Caco-2 (cell line): ENCODE data around the gene KCNK4. TPM values are rescaled to one million over a fixed set of nuclear protein-coding genes. Genes with fewer than 3 reads are reported as not detected.
A peak's percentile ranks its signal among the peaks of the same experiment; 100 is the strongest.

ENCODE experiments used
- BruUV-seq: library from RNA; stranded (reverse); fragments of 400-500 nt; replicated peaks from 2 replicates; lab custom pipeline; 2021; lab: Mats Ljungman, UMichigan
- CTCF ChIA-PET: fragments of 300-600 bp; sonication (Branson Sonifier 250); formaldehyde crosslinking; loops from one replicate; lab custom pipeline; 2022; ENCODE audit warnings: antibody characterized with exemption; lab: Charles Lee
- POLR2A ChIA-PET: fragments of 300-600 bp; sonication (Branson Sonifier 250); formaldehyde crosslinking; loops from one replicate; lab custom pipeline; 2022; ENCODE audit warnings: antibody characterized with exemption; lab: Charles Lee
- DNase-seq, 2 experiments: peaks; one replicate each; pipeline versions ENCODE4 v3.0.0 to v3.0.0-alpha.2; 2020 to 2022
- H3K27me3 ChIP-seq: replicated peaks from 2 replicates; pipeline ENCODE4 v1.6.0; 2011; ENCODE audit warnings: low read length; ENCODE audit not compliant: control insufficient read depth, insufficient read depth
- H3K36me3 ChIP-seq: 2 replicates; pipeline ENCODE4 v1.5.1; 2011; ENCODE audit warnings: low read length; ENCODE audit not compliant: control insufficient read depth, insufficient read depth
- H3K4me1 ChIP-seq: fragments of 250-450 bp; sonication (Bioruptor Pico); 2 replicates; pipeline ENCODE4 v1.5.1; 2020; ENCODE audit warnings: mild to moderate bottlenecking
- H3K4me3 ChIP-seq: 2 replicates; pipeline ENCODE4 v1.5.1; 2011; ENCODE audit warnings: low read depth, mild to moderate bottlenecking, control low read depth, low read length
- H3K9me3 ChIP-seq: fragments of 250-450 bp; sonication (Bioruptor Pico); 2 replicates; pipeline ENCODE4 v1.5.1; 2020; ENCODE audit warnings: mild to moderate bottlenecking, moderate library complexity
- H3K27ac Mint-ChIP-seq: one replicate; pipeline ENCODE4 v1.8.0; 2022; ENCODE audit warnings: mixed read lengths; ENCODE audit not compliant: unreplicated experiment
- H3K27me3 Mint-ChIP-seq: one replicate; pipeline ENCODE4 v1.8.0; 2022; ENCODE audit warnings: mixed read lengths; ENCODE audit not compliant: insufficient read depth, unreplicated experiment
- H3K36me3 Mint-ChIP-seq: one replicate; pipeline ENCODE4 v1.8.0; 2022; ENCODE audit warnings: mild to moderate bottlenecking, mixed read lengths; ENCODE audit not compliant: insufficient read depth, unreplicated experiment
- H3K4me1 Mint-ChIP-seq: one replicate; pipeline ENCODE4 v1.8.0; 2022; ENCODE audit warnings: low read depth, mixed read lengths; ENCODE audit not compliant: unreplicated experiment
- H3K4me3 Mint-ChIP-seq: one replicate; pipeline ENCODE4 v1.8.0; 2022; ENCODE audit warnings: mild to moderate bottlenecking, moderate library complexity, mixed read lengths; ENCODE audit not compliant: unreplicated experiment
- H3K9me3 Mint-ChIP-seq: one replicate; pipeline ENCODE4 v1.8.0; 2022; ENCODE audit warnings: mixed read lengths; ENCODE audit not compliant: unreplicated experiment
- CTCF ChIP-seq, 2 experiments: fragments of 200-600 bp in 1 of 2; IDR thresholded peaks; 1 replicate in 1 of 2; 2 replicates in 1 of 2; pipeline versions ENCODE4 v1.5.1 to v1.8.0; 2011 to 2022; ENCODE audit warnings: antibody characterized with exemption in 1 of 2, control low read depth in 1 of 2, inconsistent platforms in 1 of 2, low read depth in 1 of 2, low read length in 1 of 2, mild to moderate bottlenecking in 1 of 2, moderate library complexity in 1 of 2; ENCODE audit not compliant: insufficient read depth in 1 of 2, severe bottlenecking in 1 of 2, unreplicated experiment in 1 of 2
- intact Hi-C: fragments of 100-400 bp; cut with micrococcal nuclease; formaldehyde crosslinking; loops from one replicate; pipeline ENCODE4 v1.10.0; 2022; ENCODE audit not compliant: unreplicated experiment
- total RNA-seq: library from RNA; stranded (reverse); gene quantifications from 2 replicates; pipeline ENCODE4 v1.2.3, GENCODE V29; 2022

KCNK4 gene
- total RNA-seq, 1 experiment from 2014 or later = not detected

DNA sequence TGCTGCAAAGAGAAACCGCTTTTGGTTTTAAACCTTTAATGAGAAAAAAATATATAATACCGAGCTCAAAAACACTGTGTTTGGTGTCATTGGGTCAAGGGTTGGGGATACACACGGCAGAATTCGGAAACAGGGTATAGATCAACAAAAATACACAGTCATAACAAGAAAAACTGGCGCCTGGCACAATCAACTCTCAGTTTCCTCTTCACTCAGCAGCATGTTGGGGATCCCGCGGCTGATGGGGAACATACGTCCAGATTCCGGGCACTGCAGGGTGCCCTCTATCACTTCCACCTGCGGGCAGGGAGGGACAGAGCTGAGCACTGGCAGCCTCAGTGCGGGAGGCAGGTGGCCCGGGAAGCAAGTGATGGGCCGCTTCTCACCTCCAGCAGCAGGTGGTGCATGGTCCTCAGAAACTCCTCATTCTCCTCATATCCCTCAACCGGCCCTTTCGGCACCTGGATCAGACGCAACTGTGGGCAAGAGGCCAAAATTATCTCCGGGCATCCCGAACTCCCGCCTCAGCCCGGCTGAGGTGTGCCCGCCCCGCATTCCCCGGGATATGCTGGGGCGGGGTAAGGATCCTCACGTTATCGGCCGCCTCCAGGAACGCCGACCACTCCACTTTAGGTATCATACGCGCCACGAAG, 25.7 kb downstream of the KCNK4 start:
- peaks cover 12% of the 10 kb centered on the region for H3K4me1 ChIP-seq
- peak overlapping the region; percentile 70 for H3K4me3 ChIP-seq
- Mint-ChIP-seq H3K4me3 (peak overlapping the region; percentile 84), H3K4me1 (peaks cover 36% of the 10 kb centered on the region), H3K36me3 (peaks cover 70% of the 10 kb centered on the region), H3K9me3 (no peaks in the 10 kb centered on the region), H3K27me3 (no peaks in the 10 kb centered on the region), H3K27ac (peak overlapping the region; percentile 97)
- no peaks in the 10 kb centered on the region for H3K9me3 ChIP-seq
- ChIA-PET CTCF (interaction anchor here (0.9 to 3.6 kb wide), 21 partner anchors 10 to 372 kb away, joined by 3 to 274 read pairs (median 8); partner anchors contain the start of genes CATSPERZ and ESRRA), POLR2A (interaction anchor here (0.5 to 2.6 kb wide), 26 partner anchors 11 to 1193 kb away, joined by 3 to 86 read pairs (median 6); partner anchors contain the start of genes BAD, ESRRA, GPR137 and MACROD1)
- peak; percentile 39 to 44 for TF ChIP-seq CTCF (IDR thresholded peaks at IDR 0.05; ENCODE audit: insufficient read depth in 1 of 2, low read depth in 1 of 2, low read length in 1 of 2, severe bottlenecking in 1 of 2, unreplicated experiment in 1 of 2)
- intact Hi-C loops = loop anchor here (1.0 to 5.0 kb wide), 6 partner anchors 11 to 332 kb away; partner anchors contain the start of gene ESRRA
- peak; percentile 78 to 79 for DNase-seq
- TSS peak; percentile 100 for BruUV-seq
- no peaks in the 10 kb centered on the region for H3K27me3 ChIP-seq
- H3K36me3 ChIP-seq = peaks cover 5% of the 10 kb centered on the region

- H3K27me3 ChIP-seq = no peaks in the 10 kb centered on the region
- Mint-ChIP-seq H3K27ac (peak within 1 kb of the TSS; percentile 97), H3K4me1 (peaks cover 35% of the 10 kb centered on the region), H3K9me3 (no peaks in the 10 kb centered on the region), H3K27me3 (no peaks in the 10 kb centered on the region), H3K4me3 (peak within 1 kb of the TSS; percentile 84), H3K36me3 (peaks cover 72% of the 10 kb centered on the region)
- peaks cover 5% of the 10 kb centered on the region for H3K36me3 ChIP-seq
- TF ChIP-seq CTCF (IDR thresholded peaks at IDR 0.05; ENCODE audit: insufficient read depth in 1 of 2, low read depth in 1 of 2, low read length in 1 of 2, severe bottlenecking in 1 of 2, unreplicated experiment in 1 of 2) = no peak
- peaks cover 15% of the 10 kb centered on the region for H3K4me1 ChIP-seq
- H3K4me3 ChIP-seq = peak within 1 kb of the TSS; percentile 70
- BruUV-seq = no TSS peak
- intact Hi-C loops = loop anchor here (1.0 to 5.0 kb wide), 6 partner anchors 12 to 331 kb away; partner anchors contain the start of gene ESRRA
- POLR2A ChIA-PET = interaction anchor here (0.5 to 2.6 kb wide), 37 partner anchors 12 to 1192 kb away, joined by 3 to 86 read pairs (median 6); partner anchors contain the start of genes BAD, ESRRA, GPR137 and MACROD1
- DNase-seq = peak; percentile 97 to 100
- H3K9me3 ChIP-seq = no peaks in the 10 kb centered on the region
- CTCF ChIA-PET = interaction anchor here (0.6 to 3.6 kb wide), 34 partner anchors 9 to 958 kb away, joined by 3 to 274 read pairs (median 6); partner anchors contain the start of genes CATSPERZ, ESRRA, MACROD1 and SF1
These were observed 26.3 kb downstream of the KCNK4 start, which contains the start of gene TRMT112 for GRCh38 chr11:64317325-64317960. Gene TRMT112 (minus strand): TSS chr11:64317559. CDS start chr11:64317526, 33 bp downstream.
